NCI-H510A (cell line): Measurements from ENCODE around the gene CAMK2B.

Source experiments
- DNase-seq: peaks from one replicate; lab custom pipeline; 2025; lab: John Stamatoyannopoulos, UW

CAMK2B gene

GRCh38 chr7:44308596-44309270, 16.7 kb downstream of the CAMK2B start:
- DNase-seq = no peak

- DNase-seq = no peak
Measured at GRCh38 chr7:44307905-44308595, 17.3 kb downstream of the CAMK2B start.

DNA sequence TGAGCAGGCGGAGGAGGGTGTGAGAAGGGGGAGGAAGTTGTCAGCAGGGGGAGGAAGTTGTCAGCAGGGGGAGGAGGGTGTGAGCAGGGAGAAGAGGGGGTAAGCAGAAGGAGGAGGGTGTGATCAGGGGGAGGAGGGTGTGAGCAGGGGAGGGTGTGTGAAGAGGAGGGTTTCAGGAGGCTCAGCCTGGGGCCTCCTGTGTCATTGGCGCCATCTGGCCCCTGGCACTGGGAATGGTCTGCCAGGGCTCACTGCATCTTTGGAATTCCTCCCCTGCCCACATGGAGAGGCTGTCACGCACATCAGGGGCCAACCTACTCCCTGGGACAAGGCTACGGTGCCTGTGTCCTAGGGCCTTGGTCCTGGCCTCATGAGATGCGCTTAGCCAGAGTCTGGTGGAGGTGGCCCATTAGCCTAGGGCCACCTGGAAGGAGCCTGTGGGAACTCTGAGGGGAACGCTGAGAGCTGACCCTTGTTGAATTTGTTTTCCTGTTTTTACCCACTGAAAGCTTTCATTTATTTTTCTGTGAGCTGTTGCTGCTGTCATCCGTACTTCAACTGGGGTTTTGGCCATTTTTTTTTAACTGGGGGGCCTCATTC, 18.0 kb downstream of the CAMK2B start:
- peak; percentile 62 for DNase-seq

GRCh38 chr7:44306606-44307005, 18.8 kb downstream of the CAMK2B start:
- DNase-seq = no peak

DNA sequence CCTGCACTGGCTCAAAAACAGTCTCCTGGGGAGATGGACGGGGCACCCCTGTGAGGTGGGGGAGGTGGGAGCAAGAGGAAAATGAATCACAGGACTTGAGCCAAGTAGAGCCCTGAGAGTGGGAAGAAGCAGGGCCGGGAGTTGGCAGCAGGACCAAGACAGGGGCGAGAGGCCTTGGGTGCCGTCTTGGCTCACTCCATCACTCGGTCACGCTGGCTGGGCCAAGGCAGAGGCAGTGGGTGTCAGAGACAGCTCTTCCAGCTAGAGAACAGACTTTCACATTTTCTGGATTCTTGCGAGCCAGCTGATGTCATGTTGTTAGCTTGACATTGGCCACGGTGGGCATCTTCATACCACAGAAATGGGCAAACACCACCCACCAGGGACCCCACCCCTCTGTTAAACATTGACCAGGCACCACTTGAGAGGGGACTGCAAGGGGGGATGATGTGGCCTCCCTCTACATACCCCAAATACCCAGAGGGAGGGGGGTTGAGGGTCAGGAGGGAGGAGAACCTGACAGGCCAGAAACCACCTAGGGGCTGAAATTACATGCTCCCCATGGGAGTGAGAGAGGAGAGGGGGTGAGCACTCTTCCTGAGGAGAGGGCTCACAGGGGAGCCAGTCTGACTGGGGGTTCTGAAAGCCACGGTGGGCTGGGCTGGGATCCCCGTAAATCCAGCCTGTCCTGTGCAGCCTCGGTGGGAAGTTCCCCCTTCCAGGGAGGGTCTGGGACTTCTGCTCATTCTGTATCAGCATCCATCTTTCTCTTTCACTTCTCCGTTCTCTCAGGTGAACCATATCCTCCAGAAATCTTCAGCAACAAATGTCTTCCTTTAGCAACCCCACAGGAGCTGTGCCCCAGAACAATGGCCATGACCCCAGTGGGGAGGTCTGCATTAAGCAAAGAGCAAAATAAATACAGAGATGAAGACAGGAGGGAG, 19.6 kb downstream of the CAMK2B start:
- DNase-seq = no peak

DNA sequence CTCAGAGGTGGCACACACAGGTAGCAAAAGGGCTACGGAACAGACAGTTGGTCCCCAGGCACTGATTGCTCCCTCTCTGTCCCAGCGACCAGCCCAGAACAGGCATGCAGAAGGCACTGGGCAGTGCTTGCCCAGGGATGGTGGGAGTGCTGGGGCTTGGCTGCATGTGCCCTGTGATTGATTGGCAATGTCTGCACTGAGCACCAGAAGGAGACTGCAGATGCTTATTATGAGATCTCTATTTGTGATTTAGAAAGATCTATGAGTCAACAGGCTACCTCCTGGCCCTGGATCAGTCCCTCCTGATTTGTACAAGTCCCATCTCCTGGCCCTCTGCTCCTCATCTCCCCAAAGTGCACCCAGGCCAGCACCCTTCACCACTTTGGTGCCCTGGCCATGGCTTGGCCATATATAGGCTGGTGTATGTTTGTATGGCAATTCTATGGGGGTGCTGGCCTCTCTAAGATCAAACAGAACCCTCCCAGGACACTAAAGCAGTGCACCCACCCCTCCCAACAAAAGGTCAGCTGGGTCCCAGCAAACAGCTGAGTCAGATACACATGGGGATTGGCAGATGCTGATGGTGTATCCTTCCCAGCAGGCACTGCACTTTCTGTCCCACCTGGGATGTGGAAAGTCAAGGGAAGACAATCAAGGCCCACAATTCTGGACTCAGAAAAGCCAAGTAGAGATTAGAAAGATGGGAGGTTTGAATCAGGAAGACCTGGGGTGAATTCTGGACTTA, 30.9 kb downstream of the CAMK2B start:
- DNase-seq = no peak

DNA sequence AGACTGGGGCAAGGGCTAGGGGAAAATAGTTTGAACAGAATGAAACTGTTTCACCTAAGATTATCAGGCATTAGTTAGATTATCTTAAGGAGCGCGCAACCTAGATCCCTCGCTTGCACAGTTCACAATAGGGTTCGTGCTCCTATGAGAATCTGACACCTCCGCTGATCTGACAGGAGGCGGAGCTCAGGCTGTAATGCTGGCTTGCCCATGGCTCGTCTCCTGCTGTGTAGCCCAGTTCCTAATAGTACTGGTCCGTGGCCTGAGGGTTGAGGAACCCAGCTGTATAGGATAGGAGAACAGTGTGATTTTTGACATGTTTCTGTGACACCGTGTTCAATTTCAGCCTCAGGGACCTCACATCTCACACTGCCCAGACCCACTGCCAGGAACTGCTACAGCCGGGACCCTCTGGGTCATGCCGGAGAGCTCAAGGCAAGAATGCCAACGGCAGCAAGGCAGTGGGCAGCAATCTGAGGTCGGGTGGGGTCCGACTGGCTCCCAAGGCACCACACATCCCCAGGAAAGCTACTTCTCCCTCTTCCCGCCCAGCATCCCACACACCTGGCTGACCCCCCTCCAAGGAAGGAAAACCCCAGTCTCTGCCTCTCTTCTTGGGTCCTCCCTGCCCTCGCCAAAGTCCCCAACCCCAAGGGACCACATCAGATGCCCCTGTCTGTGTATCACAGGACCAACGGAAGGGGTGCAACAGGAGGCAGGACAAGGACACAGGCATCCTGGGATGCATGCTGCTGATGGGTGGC, 31.7 kb downstream of the CAMK2B start:
- DNase-seq = no peak

DNA sequence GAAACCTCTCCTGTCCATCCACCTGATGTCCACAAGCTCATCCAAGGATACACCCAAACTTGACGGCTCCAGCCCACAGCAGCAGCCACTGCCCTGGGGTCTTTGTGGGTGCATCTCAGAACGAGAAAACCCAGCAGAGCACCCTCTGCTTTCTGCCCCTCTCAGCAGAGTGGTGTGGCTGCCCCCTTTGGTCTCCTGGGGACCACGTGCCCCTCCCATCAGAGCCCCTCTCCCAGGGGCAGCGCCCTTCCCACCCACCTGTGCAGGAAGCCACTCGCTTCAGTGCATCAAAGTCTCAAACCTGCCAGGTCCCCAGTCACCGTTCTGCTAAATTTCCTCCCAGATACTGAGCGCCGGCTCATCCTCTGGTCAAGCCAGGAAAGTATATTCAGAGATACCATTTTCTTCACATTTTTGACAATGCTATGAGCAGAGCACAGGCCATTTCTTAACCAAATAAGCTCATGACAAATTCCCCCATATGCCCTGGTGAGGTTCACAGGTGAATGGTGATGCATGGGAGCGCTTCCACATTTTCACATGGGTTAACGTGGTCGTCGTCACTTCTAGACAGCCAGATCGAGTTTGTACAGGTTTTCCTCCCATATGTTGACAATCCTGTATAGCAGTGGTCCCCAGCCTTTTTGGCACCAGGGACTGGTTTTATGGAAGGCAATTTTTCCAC, 32.4 kb downstream of the CAMK2B start:
- DNase-seq = no peak

DNA sequence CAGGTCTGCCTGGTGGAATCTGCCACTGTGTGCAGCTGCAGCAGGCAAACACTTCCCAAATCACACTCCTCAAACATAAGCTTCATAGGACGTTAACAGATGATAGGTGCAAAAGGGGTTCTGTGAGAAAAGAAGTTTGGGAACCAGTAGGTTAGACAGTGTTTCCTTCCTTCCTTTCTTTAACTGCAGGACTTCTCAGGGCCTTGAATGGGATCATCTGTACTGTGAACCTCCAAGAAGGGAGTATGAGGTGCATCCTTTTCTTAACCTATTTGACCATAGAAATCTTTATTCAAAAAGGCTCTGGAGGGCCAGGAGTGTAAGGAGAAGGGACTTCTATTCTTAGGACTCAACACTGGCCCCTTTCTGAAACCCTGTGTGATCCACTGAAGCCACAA, 33.0 kb downstream of the CAMK2B start:
- DNase-seq = no peak

DNA sequence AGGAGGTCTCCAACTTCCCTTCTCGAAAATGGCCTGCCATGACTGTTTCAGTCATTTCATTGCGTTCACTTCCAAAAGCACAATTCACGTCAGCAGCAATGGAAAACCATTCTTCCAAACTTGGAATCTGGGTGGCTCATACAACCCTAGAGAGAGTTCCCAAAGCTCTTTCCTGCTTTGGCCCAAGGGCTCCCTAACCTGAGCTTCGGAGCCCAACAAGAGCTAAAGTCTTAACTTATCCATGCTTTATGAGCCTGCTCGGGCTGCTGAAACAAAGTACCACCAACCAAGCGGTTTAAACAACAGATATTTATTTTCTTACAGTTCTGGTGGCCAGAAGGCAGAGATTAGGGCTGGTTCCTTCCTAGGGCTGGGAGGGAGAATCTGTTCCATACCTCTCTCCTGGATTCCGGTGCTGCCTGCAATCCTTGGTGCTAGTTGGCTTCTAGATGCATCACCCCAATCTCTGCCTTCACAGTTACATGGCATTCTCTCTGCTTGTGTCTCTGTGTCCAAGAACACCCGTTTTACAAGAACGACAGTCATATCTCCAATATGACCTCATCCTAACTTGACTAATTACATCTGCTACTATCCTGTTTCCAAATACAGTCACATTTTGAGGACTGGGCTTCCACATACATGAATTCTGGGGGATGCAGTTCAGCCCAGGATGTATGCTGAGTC, 33.5 kb downstream of the CAMK2B start:
- DNase-seq = no peak

- no peak for DNase-seq
Measured at GRCh38 chr7:44291066-44291732, 34.2 kb downstream of the CAMK2B start.

DNA sequence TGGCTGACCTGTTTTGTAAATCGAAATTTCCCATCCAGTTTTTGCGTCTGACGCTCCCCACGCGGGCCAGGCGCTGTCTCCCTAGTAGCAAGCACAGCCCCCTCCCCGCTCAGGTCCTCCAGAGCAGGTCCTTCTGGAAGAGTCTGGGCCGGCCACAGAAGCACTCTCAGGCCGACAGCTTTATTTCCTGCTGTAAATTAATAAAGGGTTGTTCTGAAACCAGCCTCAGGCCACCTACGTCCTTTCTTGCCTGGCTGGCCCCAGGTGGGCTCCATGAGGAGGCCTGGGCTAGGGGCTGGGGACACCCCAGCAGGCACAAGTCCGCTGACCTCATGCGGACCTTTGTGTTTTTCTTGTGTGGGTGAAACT, 35.2 kb downstream of the CAMK2B start:
- DNase-seq = no peak

DNA sequence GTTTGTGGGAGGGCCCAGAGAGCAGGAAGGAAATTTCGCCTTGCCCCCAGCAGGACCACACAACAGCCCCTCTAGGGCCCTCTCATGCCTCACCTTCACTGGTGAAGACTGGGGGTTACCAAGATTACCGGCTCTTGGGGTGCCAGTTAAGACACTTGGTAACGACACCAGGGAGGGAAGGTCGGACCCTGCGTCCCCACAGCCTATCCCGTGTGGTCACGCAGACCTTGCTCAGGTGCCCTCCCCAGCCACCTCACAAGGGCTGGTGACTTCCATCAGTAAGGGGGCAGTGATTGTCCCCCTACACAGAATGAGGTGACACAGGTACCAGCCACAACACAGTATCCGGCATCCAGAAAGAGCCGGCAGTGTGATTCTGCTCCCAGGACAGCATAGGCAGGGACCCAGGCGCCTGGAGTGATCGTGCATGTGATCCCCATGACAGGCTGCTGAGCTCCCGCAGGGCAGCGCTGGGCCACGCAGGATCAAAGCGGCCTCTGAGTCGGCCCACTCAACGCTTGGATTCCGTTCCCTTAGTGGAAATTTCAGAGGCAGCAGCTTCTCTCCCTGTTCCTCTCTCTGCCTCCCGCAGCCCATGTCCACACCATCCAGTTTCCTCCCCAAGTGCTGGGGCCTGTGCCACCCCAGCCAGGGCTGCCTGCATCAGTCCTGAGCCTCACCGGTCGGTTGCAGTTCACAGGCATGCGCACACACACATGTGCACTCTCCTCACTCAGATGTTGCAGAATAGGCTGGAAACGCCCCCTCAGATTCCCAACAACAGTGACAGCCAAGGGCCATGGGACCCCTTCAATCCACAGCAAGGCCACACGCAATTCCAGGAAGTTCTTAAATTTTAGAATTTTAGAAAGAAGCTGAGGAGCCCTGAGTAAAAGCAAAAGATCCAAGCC, 35.8 kb downstream of the CAMK2B start:
- no peak for DNase-seq

GRCh38 chr7:44288811-44289340, 36.5 kb downstream of the CAMK2B start:
- no peak for DNase-seq

DNA sequence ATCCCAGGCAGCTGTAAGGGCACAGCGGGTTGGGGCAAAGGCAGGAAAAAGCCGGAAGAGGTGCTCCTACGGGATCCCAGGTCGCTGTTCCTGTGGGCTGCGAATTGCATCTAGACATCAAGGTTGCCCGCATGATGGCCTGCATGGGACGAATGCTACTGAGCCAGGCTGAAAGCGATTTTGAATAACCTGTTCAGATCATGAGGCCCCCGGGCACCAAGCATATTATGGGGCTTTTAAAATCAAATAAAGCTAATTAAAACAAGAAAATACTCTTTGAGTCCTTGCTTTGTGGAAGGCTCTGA, 37.1 kb downstream of the CAMK2B start:
- no peak for DNase-seq

DNA sequence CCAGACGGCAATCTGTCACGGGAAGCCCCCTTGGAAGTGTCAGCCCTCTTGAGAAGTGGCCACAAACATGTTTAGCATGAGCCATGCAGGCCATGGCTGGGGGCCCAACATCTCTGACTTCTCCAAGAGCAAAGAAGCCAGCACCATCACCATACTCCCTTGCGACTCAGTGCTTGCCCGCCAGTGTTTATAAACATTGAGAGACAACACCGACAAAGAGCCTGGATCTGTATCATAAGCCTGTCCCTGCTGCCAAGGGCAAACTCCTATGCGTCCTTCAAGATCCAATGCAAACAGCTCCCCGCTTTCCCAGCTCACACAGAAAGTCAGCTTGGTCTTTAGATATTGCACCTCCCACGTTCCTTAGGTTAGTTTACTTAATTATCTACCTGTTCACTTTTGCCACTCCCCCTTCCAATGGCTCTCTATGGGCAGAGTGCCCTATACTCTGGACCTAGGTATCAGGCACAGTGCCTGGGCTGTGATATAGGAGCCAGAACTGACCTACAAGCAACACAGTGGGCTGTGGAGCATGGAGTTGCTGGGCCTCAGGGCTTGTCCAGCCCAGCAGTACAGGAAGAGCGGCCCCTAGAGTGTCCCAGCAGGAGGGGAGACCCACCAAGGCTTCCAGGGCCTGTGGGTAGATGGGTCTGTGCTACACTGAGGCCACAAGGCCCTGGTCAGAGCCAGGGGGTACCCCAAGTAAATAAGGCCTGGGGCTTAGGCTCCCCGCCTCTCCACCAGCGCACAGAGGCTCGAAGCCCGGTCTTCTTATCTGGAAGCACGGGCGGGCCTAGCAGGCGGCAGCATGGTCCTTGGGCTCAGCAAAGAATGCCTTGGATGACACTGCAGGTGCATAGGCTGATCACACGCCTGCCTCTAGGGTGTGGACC, 37.7 kb downstream of the CAMK2B start:
- DNase-seq = no peak
